NT2/D1 (cell line): ENCODE data around the gene GPX7.

ENCODE experiments used
- DNase-seq: peaks from one replicate; pipeline ENCODE4 v3.0.0-alpha.2; 2011; ENCODE audit warnings: low read depth, low spot score
- H3K27me3 ChIP-seq: 2 replicates; pipeline ENCODE4 v1.6.0; 2011; ENCODE audit warnings: mild to moderate bottlenecking; ENCODE audit not compliant: insufficient read length, insufficient read depth
- H3K36me3 ChIP-seq: 2 replicates; pipeline ENCODE4 v1.6.1; 2011; ENCODE audit warnings: mild to moderate bottlenecking, low read length, mixed read lengths; ENCODE audit not compliant: insufficient read depth, insufficient read length
- H3K4me1 ChIP-seq: 2 replicates; pipeline ENCODE4 v1.5.1; 2011; ENCODE audit not compliant: insufficient read depth, insufficient read length
- H3K4me3 ChIP-seq: 2 replicates; pipeline ENCODE4 v1.5.1; 2011; ENCODE audit warnings: low read depth; ENCODE audit not compliant: insufficient read length
- H3K9ac ChIP-seq: 2 replicates; pipeline ENCODE4 v1.6.0; 2011; ENCODE audit warnings: low read depth; ENCODE audit not compliant: insufficient read length
- H3K9me3 ChIP-seq: 2 replicates; pipeline ENCODE4 v1.5.1; 2011; ENCODE audit warnings: mild to moderate bottlenecking, low read length; ENCODE audit not compliant: insufficient read depth
- SUZ12 ChIP-seq: IDR thresholded peaks from 2 replicates; pipeline ENCODE4 v1.6.1; 2011; ENCODE audit not compliant: insufficient read length, insufficient read depth; ENCODE audit errors: extremely low read depth
- YY1 ChIP-seq: IDR thresholded peaks from 2 replicates; pipeline ENCODE4 v1.6.1; 2011; ENCODE audit not compliant: insufficient read length, insufficient read depth
- ZNF274 ChIP-seq: IDR thresholded peaks from 2 replicates; pipeline ENCODE4 v1.6.1; 2011; ENCODE audit warnings: mild to moderate bottlenecking, low read depth, low read length

GPX7 gene

DNA sequence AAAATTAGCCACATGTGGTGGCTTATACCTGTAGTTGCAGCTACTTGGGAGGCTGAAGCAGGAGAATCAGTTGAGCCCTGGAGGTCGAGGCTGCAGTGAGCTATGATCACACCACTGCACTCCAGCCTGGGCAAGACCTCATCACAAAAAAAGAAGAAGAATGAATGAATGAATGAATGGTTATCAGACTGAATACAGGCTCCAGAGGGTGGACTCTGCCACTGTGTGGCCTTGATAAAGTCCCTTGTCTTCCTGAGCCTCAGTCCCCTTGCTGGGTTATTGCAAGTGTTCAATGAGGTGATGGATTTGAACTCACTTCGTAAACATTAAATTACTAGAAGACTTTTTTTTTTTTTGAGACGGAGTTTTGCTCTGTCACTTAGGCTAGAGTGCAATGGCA lies 55.5 kb downstream of the GPX7 start:
- Histone ChIP-seq H3K4me1 (peaks cover 15% of the 10 kb centered on the region), H3K9ac (no peak overlapping the region), H3K27me3 (no peaks in the 10 kb centered on the region), H3K4me3 (no peak overlapping the region), H3K36me3 (no peaks in the 10 kb centered on the region), H3K9me3 (no peaks in the 10 kb centered on the region)
- no peak for DNase-seq
- TF ChIP-seq SUZ12 (no peak), YY1 (no peak), ZNF274 (no peak)
